ENCODE data around the gene MFNG.

DNA sequence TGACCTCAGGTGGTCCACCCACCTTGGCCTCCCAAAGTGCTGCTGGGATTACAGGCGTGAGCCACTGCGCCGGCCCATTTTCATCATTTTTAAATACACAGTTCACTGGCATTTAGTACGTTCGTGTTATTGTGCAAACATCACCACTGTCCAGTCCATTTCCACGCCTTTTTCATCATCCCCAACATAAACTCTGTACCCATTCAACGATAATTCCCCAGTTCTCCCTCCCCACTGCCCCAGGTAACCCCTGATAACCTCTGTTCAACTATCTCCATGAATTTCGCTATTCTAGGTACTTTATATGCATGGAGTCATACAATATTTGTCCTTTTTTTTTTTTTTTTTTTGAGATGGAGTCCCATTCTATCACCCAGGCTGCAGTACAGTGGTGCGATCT is 40.7 kb downstream of the MFNG start:
- TF ChIP-seq CTCF (conservative IDR thresholded peaks at IDR 0.05; ENCODE audit: low read length) (no peak), EZH2phosphoT487 (IDR thresholded peaks at IDR 0.05; ENCODE audit: borderline replicate concordance, low read depth, low read length) (no peak)
